Measurements from ENCODE around the gene ANKRD40.

- TF ChIP-seq CTCF (IDR thresholded peaks at IDR 0.05; ENCODE audit: low read depth, low read length, poor library complexity, severe bottlenecking): no peak
- no peak for TF ChIP-seq EZH2phosphoT487 (IDR thresholded peaks at IDR 0.05; ENCODE audit: borderline replicate concordance, low read length)
Measured at GRCh38 chr17:50676065-50676975, 31.4 kb downstream of the ANKRD40 start.

Measured in DOHH2 (cell line).